GM21529 (cell line): ENCODE data around the gene CD40.
"Not testable (repeated sequence)": the region's sequence is repeated elsewhere in the genome, so short reads cannot be mapped to it uniquely, and the experiment has no call there.

Source experiments
- ATAC-seq: cut with Tn5 transposase; IDR thresholded peaks from one replicate; pipeline ENCODE4 v1.9.1; 2021; ENCODE audit not compliant: unreplicated experiment

CD40 gene

GRCh38 chr20:46093531-46093930, 24.6 kb upstream of the CD40 start:
- ATAC-seq: no peak

GRCh38 chr20:46099491-46100287, 18.4 kb upstream of the CD40 start:
- no peak for ATAC-seq

- ATAC-seq: not testable (repeated sequence)
Measured at GRCh38 chr20:46100444-46100843, 17.7 kb upstream of the CD40 start.

- ATAC-seq: no peak
Measured at GRCh38 chr20:46100988-46101387, 17.1 kb upstream of the CD40 start.

- ATAC-seq: no peak
Measured at GRCh38 chr20:46101957-46102356, 16.2 kb upstream of the CD40 start.

- ATAC-seq: no peak
Measured at GRCh38 chr20:46102940-46103339, 15.2 kb upstream of the CD40 start.

- ATAC-seq: no peak
Measured at GRCh38 chr20:46104262-46104661, 13.9 kb upstream of the CD40 start.

GRCh38 chr20:46107061-46107460, 11.1 kb upstream of the CD40 start:
- no peak for ATAC-seq

- ATAC-seq: peak; percentile 89
Measured at GRCh38 chr20:46108435-46108841, 9.7 kb upstream of the CD40 start.

- no peak for ATAC-seq
Measured at GRCh38 chr20:46108976-46109375, 9.1 kb upstream of the CD40 start.

GRCh38 chr20:46111028-46111835, 6.9 kb upstream of the CD40 start:
- peak; percentile 49 for ATAC-seq

GRCh38 chr20:46111836-46112212, 6.3 kb upstream of the CD40 start:
- no peak for ATAC-seq

- ATAC-seq: no peak
Measured at GRCh38 chr20:46112430-46113112, 5.5 kb upstream of the CD40 start.

GRCh38 chr20:46113113-46113470, 5.0 kb upstream of the CD40 start:
- ATAC-seq: no peak

- no peak for ATAC-seq
Measured at GRCh38 chr20:46114449-46114848, 3.7 kb upstream of the CD40 start.

- ATAC-seq: no peak
Measured at GRCh38 chr20:46118481-46119020, 437 bp downstream of the CD40 start.

- ATAC-seq: no peak
Measured at GRCh38 chr20:46119028-46119546, 973 bp downstream of the CD40 start.

- ATAC-seq: no peak
Measured at GRCh38 chr20:46119547-46119946, 1.4 kb downstream of the CD40 start.

GRCh38 chr20:46120136-46120535, 2.0 kb downstream of the CD40 start:
- ATAC-seq: no peak

- no peak for ATAC-seq
Measured at GRCh38 chr20:46121184-46121930, 3.2 kb downstream of the CD40 start.

- no peak for ATAC-seq
Measured at GRCh38 chr20:46122071-46122470, 4.0 kb downstream of the CD40 start.
